Measurements from ENCODE around the gene OR5D18. TPM values are rescaled to one million over a fixed set of nuclear protein-coding genes. Genes with fewer than 3 reads are reported as not detected.

The OR5D18 gene
- total RNA-seq = not detected in 2 replicates

DNA sequence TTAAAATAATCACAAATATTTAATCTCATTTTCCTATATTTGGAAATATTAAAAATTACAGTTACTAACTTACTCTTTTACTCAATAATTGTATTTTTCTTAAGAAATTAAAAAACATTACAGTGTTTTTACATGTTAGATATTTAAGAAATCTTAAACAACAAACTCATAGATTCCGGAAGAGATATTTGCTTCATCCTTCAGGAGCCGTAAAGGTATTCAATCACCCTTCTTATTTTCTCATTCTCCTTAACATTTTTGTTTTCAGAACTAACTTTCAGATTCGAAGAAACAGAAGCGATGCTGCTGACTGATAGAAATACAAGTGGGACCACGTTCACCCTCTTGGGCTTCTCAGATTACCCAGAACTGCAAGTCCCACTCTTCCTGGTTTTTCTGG is at the start of gene OR5D18:
OR5D18 (plus strand) TSS at position 301 of the 400 bp plus-strand sequence; CDS start at position 301, 0 bp downstream.
- TF ChIP-seq, protein P1, sequence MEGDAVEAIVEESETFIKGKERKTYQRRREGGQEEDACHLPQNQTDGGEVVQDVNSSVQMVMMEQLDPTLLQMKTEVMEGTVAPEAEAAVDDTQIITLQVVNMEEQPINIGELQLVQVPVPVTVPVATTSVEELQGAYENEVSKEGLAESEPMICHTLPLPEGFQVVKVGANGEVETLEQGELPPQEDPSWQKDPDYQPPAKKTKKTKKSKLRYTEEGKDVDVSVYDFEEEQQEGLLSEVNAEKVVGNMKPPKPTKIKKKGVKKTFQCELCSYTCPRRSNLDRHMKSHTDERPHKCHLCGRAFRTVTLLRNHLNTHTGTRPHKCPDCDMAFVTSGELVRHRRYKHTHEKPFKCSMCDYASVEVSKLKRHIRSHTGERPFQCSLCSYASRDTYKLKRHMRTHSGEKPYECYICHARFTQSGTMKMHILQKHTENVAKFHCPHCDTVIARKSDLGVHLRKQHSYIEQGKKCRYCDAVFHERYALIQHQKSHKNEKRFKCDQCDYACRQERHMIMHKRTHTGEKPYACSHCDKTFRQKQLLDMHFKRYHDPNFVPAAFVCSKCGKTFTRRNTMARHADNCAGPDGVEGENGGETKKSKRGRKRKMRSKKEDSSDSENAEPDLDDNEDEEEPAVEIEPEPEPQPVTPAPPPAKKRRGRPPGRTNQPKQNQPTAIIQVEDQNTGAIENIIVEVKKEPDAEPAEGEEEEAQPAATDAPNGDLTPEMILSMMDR (IDR thresholded peaks at IDR 0.05; ENCODE audit: insufficient read depth, low read length, poor library complexity, severe bottlenecking) = no peak
- Histone ChIP-seq H3K27me3 (ENCODE audit: control insufficient read depth, insufficient read depth, low read length) (no peaks in the 10 kb centered on the region), H3K4me3 (ENCODE audit: low read depth, low read length) (no peak within 1 kb of the TSS), H3K36me3 (ENCODE audit: control insufficient read depth, insufficient read depth, low read length) (no peaks in the 10 kb centered on the region)
- DNase-seq (ENCODE audit: low read depth) = no peak

GRCh38 chr11:55773138-55773537 is 46.3 kb upstream of the OR5D18 start, which contains the start of gene OR5D13:
OR5D13 (plus strand) TSS chr11:55773438; CDS start chr11:55773438, 0 bp downstream.
- no peak for DNase-seq (ENCODE audit: low read depth)
- TF ChIP-seq, protein P1 (IDR thresholded peaks at IDR 0.05; ENCODE audit: insufficient read depth, low read length, poor library complexity, severe bottlenecking) = no peak
- Histone ChIP-seq H3K27me3 (ENCODE audit: control insufficient read depth, insufficient read depth, low read length) (no peaks in the 10 kb centered on the region), H3K4me3 (ENCODE audit: low read depth, low read length) (no peak within 1 kb of the TSS), H3K36me3 (ENCODE audit: control insufficient read depth, insufficient read depth, low read length) (no peaks in the 10 kb centered on the region)

- Histone ChIP-seq H3K27me3 (ENCODE audit: control insufficient read depth, insufficient read depth, low read length) (no peaks in the 10 kb centered on the region), H3K36me3 (ENCODE audit: control insufficient read depth, insufficient read depth, low read length) (no peaks in the 10 kb centered on the region), H3K4me3 (ENCODE audit: low read depth, low read length) (no peak overlapping the region)
- TF ChIP-seq, protein P1 (IDR thresholded peaks at IDR 0.05; ENCODE audit: insufficient read depth, low read length, poor library complexity, severe bottlenecking) = no peak
- no peak for DNase-seq (ENCODE audit: low read depth)
These were observed 27.8 kb upstream of the OR5D18 start for GRCh38 chr11:55791606-55792005.

- no peak overlapping the region for H3K4me3 ChIP-seq (ENCODE audit: low read depth, low read length)
- H3K36me3 ChIP-seq (ENCODE audit: control insufficient read depth, insufficient read depth, low read length) = no peaks in the 10 kb centered on the region
- DNase-seq (ENCODE audit: low read depth) = no peak
- TF ChIP-seq, protein P1 (IDR thresholded peaks at IDR 0.05; ENCODE audit: insufficient read depth, low read length, poor library complexity, severe bottlenecking) = no peak
- no peaks in the 10 kb centered on the region for H3K27me3 ChIP-seq (ENCODE audit: control insufficient read depth, insufficient read depth, low read length)
These were observed 26.1 kb upstream of the OR5D18 start for GRCh38 chr11:55793321-55793720.

- TF ChIP-seq, protein P1 (IDR thresholded peaks at IDR 0.05; ENCODE audit: insufficient read depth, low read length, poor library complexity, severe bottlenecking) = no peak
- DNase-seq (ENCODE audit: low read depth) = no peak
- Histone ChIP-seq H3K36me3 (ENCODE audit: control insufficient read depth, insufficient read depth, low read length) (no peaks in the 10 kb centered on the region), H3K27me3 (ENCODE audit: control insufficient read depth, insufficient read depth, low read length) (no peaks in the 10 kb centered on the region), H3K4me3 (ENCODE audit: low read depth, low read length) (no peak within 1 kb of the TSS)
These were observed 24.2 kb upstream of the OR5D18 start, which contains the start of gene OR5D14 for GRCh38 chr11:55795256-55795655. OR5D14 (plus strand) TSS chr11:55795556; CDS start chr11:55795556, 0 bp downstream.

- Histone ChIP-seq H3K27me3 (ENCODE audit: control insufficient read depth, insufficient read depth, low read length) (no peaks in the 10 kb centered on the region), H3K36me3 (ENCODE audit: control insufficient read depth, insufficient read depth, low read length) (no peaks in the 10 kb centered on the region), H3K4me3 (ENCODE audit: low read depth, low read length) (no peak overlapping the region)
- TF ChIP-seq, protein P1 (IDR thresholded peaks at IDR 0.05; ENCODE audit: insufficient read depth, low read length, poor library complexity, severe bottlenecking) = no peak
- no peak for DNase-seq (ENCODE audit: low read depth)
These were observed 13.2 kb upstream of the OR5D18 start for GRCh38 chr11:55806248-55806647.
